Uterus (tissue), 4 donors: ENCODE measurements around the gene SND1. TPM values are rescaled to one million over a fixed set of nuclear protein-coding genes. Genes with fewer than 3 reads are reported as not detected.

Source experiments
- DNase-seq, 2 donors: peaks; one replicate each; pipeline ENCODE4 v3.0.0-alpha.2; 2019 to 2020
- H3K27ac ChIP-seq, 2 donors: fragments of 200-600 bp; sonication (generic); 1 replicate in 1 of 2; 2 replicates in 1 of 2; pipeline ENCODE4 v1.5.1; 2016 to 2018
- H3K27me3 ChIP-seq, 2 donors: fragments of 200-600 bp; sonication (generic); one replicate each; pipeline ENCODE4 v1.5.1; 2018 to 2019; ENCODE audit warnings: control low read depth in 1 of 2
- H3K36me3 ChIP-seq, 2 donors: fragments of 200-600 bp; sonication (generic); one replicate each; pipeline ENCODE4 v1.5.1; 2019; ENCODE audit warnings: control low read depth in 1 of 2
- H3K4me1 ChIP-seq, 2 donors: fragments of 200-600 bp; sonication (generic); one replicate each; pipeline ENCODE4 v1.5.1; 2018 to 2019; ENCODE audit warnings: control low read depth in 1 of 2
- H3K4me3 ChIP-seq, 2 donors: fragments of 200-600 bp; sonication (generic); 1 replicate in 1 of 2; 2 replicates in 1 of 2; pipeline ENCODE4 v1.5.1; 2018 to 2019; ENCODE audit warnings: mild to moderate bottlenecking in 1 of 2
- H3K9me3 ChIP-seq, 2 donors: fragments of 200-600 bp; sonication (generic); one replicate each; pipeline ENCODE4 v1.5.1; 2019; ENCODE audit warnings: control low read depth in 1 of 2
- CTCF ChIP-seq, 4 experiments: fragments of 200-600 bp in 2 of 4; fragments of 450-650 bp in 2 of 4; sonication (generic) in 2 of 4; IDR thresholded peaks; one replicate each; pipeline ENCODE4 v1.5.1; 2016 to 2019; ENCODE audit warnings: antibody characterized with exemption in 4 of 4, mild to moderate bottlenecking in 2 of 4, moderate library complexity in 1 of 4
- POLR2A ChIP-seq, 2 donors: fragments of 450-650 bp; IDR thresholded peaks; one replicate each; pipeline ENCODE4 v1.6.1; 2016; ENCODE audit warnings: antibody characterized with exemption in 2 of 2, mild to moderate bottlenecking in 1 of 2, moderate library complexity in 1 of 2
- intact Hi-C: fragments of 100-400 bp; cut with DNase I; formaldehyde crosslinking; loops from one replicate; pipeline ENCODE4 v1.15.1; 2023; ENCODE audit warnings: low total_unique reads
- total RNA-seq, 4 donors: library from RNA; depleted of rRNA in 3 of 4; stranded (reverse); fragments of >200 nt in 3 of 4; gene quantifications; one replicate each; pipeline versions ENCODE4 v1.1.0 to v1.2.4, GENCODE V29; 2014 to 2023
- donor health status: DM: yes; HTN: yes; CAD: no.

The SND1 gene
- total RNA-seq, 4 donors from 2014 or later = 54.8 to 192 (median 117) TPM

- H3K4me3 ChIP-seq = no peak overlapping the region
- no peaks in the 10 kb centered on the region for H3K36me3 ChIP-seq
- intact Hi-C loops = no loop called here
- no peaks in the 10 kb centered on the region for H3K9me3 ChIP-seq
- H3K4me1 ChIP-seq = no peaks in the 10 kb centered on the region
- no peaks in the 10 kb centered on the region for H3K27me3 ChIP-seq
- TF ChIP-seq CTCF (IDR thresholded peaks at IDR 0.05) (no peak), POLR2A (IDR thresholded peaks at IDR 0.05) (no peak)
- no peak for DNase-seq
- no peak overlapping the region for H3K27ac ChIP-seq
Measured at GRCh38 chr7:127993987-127994386, 342.0 kb downstream of the SND1 start.

GRCh38 chr7:127995156-127995880, 343.3 kb downstream of the SND1 start:
- no peaks in the 10 kb centered on the region for H3K9me3 ChIP-seq
- H3K27ac ChIP-seq = peak overlapping the region; percentile 19 to 48
- no peaks in the 10 kb centered on the region for H3K4me1 ChIP-seq
- TF ChIP-seq CTCF (IDR thresholded peaks at IDR 0.05) (no peak), POLR2A (IDR thresholded peaks at IDR 0.05) (no peak)
- H3K27me3 ChIP-seq = no peaks in the 10 kb centered on the region
- intact Hi-C loops = no loop called here
- no peak for DNase-seq
- H3K4me3 ChIP-seq = no peak overlapping the region
- no peaks in the 10 kb centered on the region for H3K36me3 ChIP-seq

- Histone ChIP-seq H3K4me3 (no peak overlapping the region), H3K4me1 (no peaks in the 10 kb centered on the region), H3K27ac (peak overlapping the region in 1 of 2 donors; percentile 48), H3K36me3 (no peaks in the 10 kb centered on the region), H3K9me3 (no peaks in the 10 kb centered on the region), H3K27me3 (no peaks in the 10 kb centered on the region)
- TF ChIP-seq CTCF (IDR thresholded peaks at IDR 0.05) = no peak
- no peak for TF ChIP-seq POLR2A (IDR thresholded peaks at IDR 0.05)
- intact Hi-C loops = no loop called here
- no peak for DNase-seq
Measured at GRCh38 chr7:127995881-127996215, 343.9 kb downstream of the SND1 start.

GRCh38 chr7:127996253-127997071, 344.5 kb downstream of the SND1 start:
- TF ChIP-seq CTCF (IDR thresholded peaks at IDR 0.05) (no peak), POLR2A (IDR thresholded peaks at IDR 0.05) (no peak)
- Histone ChIP-seq H3K4me1 (no peaks in the 10 kb centered on the region), H3K27ac (peak overlapping the region in 1 of 2 donors; percentile 48), H3K4me3 (no peak overlapping the region), H3K9me3 (no peaks in the 10 kb centered on the region), H3K36me3 (no peaks in the 10 kb centered on the region), H3K27me3 (no peaks in the 10 kb centered on the region)
- intact Hi-C loops = no loop called here
- no peak for DNase-seq

DNA sequence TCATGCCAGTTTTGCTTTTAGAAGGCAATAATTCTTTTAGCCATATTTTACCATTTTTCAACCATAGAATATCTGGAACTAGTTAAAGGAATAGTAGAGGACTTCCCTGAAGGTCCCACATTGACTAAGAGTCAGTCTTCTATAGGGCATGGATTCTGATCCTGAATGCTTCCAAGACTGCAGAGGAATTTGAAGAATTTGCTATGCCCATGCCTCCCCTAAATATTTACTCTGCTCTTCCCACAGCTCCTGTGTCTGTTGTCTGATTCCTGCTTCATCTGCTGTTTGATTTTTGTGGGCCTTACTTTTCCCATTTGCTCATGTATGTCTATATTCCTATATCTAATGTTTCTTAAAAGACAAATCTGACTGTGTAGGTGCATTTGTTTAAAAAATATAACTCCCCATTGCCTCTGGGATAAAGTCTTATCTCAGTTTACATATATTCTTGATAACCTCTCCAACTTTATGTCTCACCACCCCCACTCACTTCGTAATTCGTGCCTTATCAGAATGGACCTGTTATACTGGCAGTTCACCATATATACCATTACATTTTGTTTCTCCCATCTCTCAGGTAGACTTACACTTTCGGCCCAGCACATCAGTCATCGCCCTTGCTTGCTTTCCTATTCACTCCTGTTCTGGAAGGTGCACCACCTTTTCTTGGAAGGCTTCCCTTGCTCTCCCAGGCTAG, 345.4 kb downstream of the SND1 start:
- no peak for DNase-seq
- H3K4me3 ChIP-seq = no peak overlapping the region
- no peaks in the 10 kb centered on the region for H3K27me3 ChIP-seq
- TF ChIP-seq CTCF (IDR thresholded peaks at IDR 0.05) = no peak
- no peak for TF ChIP-seq POLR2A (IDR thresholded peaks at IDR 0.05)
- no peaks in the 10 kb centered on the region for H3K9me3 ChIP-seq
- no peaks in the 10 kb centered on the region for H3K36me3 ChIP-seq
- intact Hi-C loops = no loop called here
- no peak overlapping the region for H3K27ac ChIP-seq
- no peaks in the 10 kb centered on the region for H3K4me1 ChIP-seq
